HG03565 (cell line): Measurements from ENCODE around the gene IER5.
A peak's percentile ranks its signal among the peaks of the same experiment; 100 is the strongest.

ENCODE experiments used
- ATAC-seq: cut with Tn5 transposase; IDR thresholded peaks from one replicate; pipeline ENCODE4 v1.9.1; 2021; ENCODE audit warnings: mild to moderate bottlenecking, moderate library complexity; ENCODE audit not compliant: unreplicated experiment

IER5 gene

GRCh38 chr1:181095763-181096184, 7.3 kb downstream of the IER5 start:
- ATAC-seq, result no peak

- no peak for ATAC-seq
Measured at GRCh38 chr1:181097242-181097641, 8.7 kb downstream of the IER5 start.

GRCh38 chr1:181099152-181100014, 10.9 kb downstream of the IER5 start:
- peak; percentile 71 for ATAC-seq

- no peak for ATAC-seq
Measured at GRCh38 chr1:181100015-181100905, 11.8 kb downstream of the IER5 start.

- no peak for ATAC-seq
Measured at GRCh38 chr1:181100934-181101333, 12.4 kb downstream of the IER5 start.

GRCh38 chr1:181101581-181102226, 13.2 kb downstream of the IER5 start:
- no peak for ATAC-seq

GRCh38 chr1:181102841-181103240, 14.3 kb downstream of the IER5 start:
- ATAC-seq, result no peak

- ATAC-seq, result no peak
Measured at GRCh38 chr1:181103399-181103798, 14.9 kb downstream of the IER5 start.

- peak; percentile 8 for ATAC-seq
Measured at GRCh38 chr1:181104042-181104789, 15.7 kb downstream of the IER5 start.

GRCh38 chr1:181104790-181105133, 16.3 kb downstream of the IER5 start:
- peak; percentile 3 for ATAC-seq

- ATAC-seq, result peak; percentile 52
Measured at GRCh38 chr1:181105134-181106021, 16.9 kb downstream of the IER5 start.

- no peak for ATAC-seq
Measured at GRCh38 chr1:181106022-181106312, 17.5 kb downstream of the IER5 start.

GRCh38 chr1:181106479-181106878, 18.0 kb downstream of the IER5 start:
- no peak for ATAC-seq

- ATAC-seq, result no peak
Measured at GRCh38 chr1:181107711-181108110, 19.2 kb downstream of the IER5 start.

- no peak for ATAC-seq
Measured at GRCh38 chr1:181108304-181108867, 19.9 kb downstream of the IER5 start.

GRCh38 chr1:181110013-181110412, 21.5 kb downstream of the IER5 start:
- no peak for ATAC-seq

- no peak for ATAC-seq
Measured at GRCh38 chr1:181111559-181111958, 23.1 kb downstream of the IER5 start.

GRCh38 chr1:181112071-181112929, 23.8 kb downstream of the IER5 start:
- ATAC-seq, result no peak
